ENCODE measurements around the gene GABRR1. TPM values are rescaled to one million over a fixed set of nuclear protein-coding genes. Genes with fewer than 3 reads are reported as not detected.

Gene GABRR1
- total RNA-seq, 1 experiment from 2014 or later, result 0.33 TPM

DNA sequence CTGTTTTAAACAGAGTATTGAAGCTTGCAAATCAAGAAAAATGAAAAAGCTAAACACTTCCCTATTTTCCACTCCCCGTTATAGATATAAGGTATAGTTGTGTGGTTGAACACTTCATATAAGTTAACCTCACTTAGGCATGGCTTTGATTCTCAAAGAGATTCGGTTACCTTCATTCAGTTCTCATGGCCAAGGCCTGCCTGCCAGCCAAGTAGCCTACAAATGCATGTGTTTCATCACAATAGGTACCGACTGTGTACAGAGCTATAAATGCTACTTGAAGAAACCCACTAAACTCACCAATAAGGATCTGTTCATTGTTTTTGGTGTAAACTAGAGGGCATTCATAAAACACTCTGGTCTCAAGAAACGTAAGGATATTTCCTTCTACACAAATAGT is 43.5 kb downstream of the GABRR1 start:
- DNase-seq, result no peak
- Histone ChIP-seq H2BK5ac (ENCODE audit: insufficient read length, low read length) (no peak overlapping the region), H4K20me1 (ENCODE audit: control insufficient read depth, insufficient read depth, insufficient read length) (no peaks in the 10 kb centered on the region), H2BK15ac (ENCODE audit: low read depth, low read length) (no peak overlapping the region), H2BK12ac (ENCODE audit: insufficient read length, low read depth, low read length) (no peak overlapping the region), H2AK5ac (ENCODE audit: insufficient read length, low read length) (no peak overlapping the region), H3K79me1 (ENCODE audit: insufficient read depth, low read depth, low read length, poor library complexity, severe bottlenecking) (no peaks in the 10 kb centered on the region), H4K5ac (ENCODE audit: insufficient read length, low read depth, low read length) (no peak overlapping the region), H3K9me3 (ENCODE audit: control insufficient read depth, low read depth, low read length) (no peaks in the 10 kb centered on the region), H3K14ac (ENCODE audit: insufficient read depth, low read length) (no peak overlapping the region), H3K4me1 (ENCODE audit: insufficient read depth, low read length) (no peaks in the 10 kb centered on the region), H2BK20ac (ENCODE audit: low read depth, low read length, poor library complexity, severe bottlenecking) (no peak overlapping the region), H3K4ac (ENCODE audit: low read depth, low read length) (no peak overlapping the region), H2AFZ (ENCODE audit: low read length) (no peak overlapping the region), H3K27ac (ENCODE audit: insufficient read length, low read depth, low read length) (no peak overlapping the region), H3K56ac (ENCODE audit: insufficient read length, low read depth, low read length) (no peak overlapping the region), H3K27me3 (ENCODE audit: insufficient read depth, low read length) (no peaks in the 10 kb centered on the region), H3K18ac (ENCODE audit: insufficient read length, low read depth, low read length) (no peak overlapping the region), H3K79me2 (ENCODE audit: insufficient read depth, low read length) (no peaks in the 10 kb centered on the region), H3K9ac (ENCODE audit: extremely low read depth, insufficient read length, low read length) (no peak overlapping the region), H3K23me2 (ENCODE audit: insufficient read length, low read depth, low read length, poor library complexity, severe bottlenecking) (no peaks in the 10 kb centered on the region), H3T11ph (ENCODE audit: low read length) (no peak overlapping the region), H2BK120ac (ENCODE audit: low read depth, low read length, poor library complexity, severe bottlenecking) (no peak overlapping the region), H3K4me2 (ENCODE audit: insufficient read depth, insufficient read length, low read length) (no peak overlapping the region), H4K8ac (replicated peaks; ENCODE audit: insufficient read length, low read depth, low read length) (no peak overlapping the region), H3K23ac (ENCODE audit: insufficient read length, low read depth, low read length) (no peak overlapping the region), H4K91ac (ENCODE audit: insufficient read length, low read depth, low read length) (no peak overlapping the region)
- TF ChIP-seq, protein P1, sequence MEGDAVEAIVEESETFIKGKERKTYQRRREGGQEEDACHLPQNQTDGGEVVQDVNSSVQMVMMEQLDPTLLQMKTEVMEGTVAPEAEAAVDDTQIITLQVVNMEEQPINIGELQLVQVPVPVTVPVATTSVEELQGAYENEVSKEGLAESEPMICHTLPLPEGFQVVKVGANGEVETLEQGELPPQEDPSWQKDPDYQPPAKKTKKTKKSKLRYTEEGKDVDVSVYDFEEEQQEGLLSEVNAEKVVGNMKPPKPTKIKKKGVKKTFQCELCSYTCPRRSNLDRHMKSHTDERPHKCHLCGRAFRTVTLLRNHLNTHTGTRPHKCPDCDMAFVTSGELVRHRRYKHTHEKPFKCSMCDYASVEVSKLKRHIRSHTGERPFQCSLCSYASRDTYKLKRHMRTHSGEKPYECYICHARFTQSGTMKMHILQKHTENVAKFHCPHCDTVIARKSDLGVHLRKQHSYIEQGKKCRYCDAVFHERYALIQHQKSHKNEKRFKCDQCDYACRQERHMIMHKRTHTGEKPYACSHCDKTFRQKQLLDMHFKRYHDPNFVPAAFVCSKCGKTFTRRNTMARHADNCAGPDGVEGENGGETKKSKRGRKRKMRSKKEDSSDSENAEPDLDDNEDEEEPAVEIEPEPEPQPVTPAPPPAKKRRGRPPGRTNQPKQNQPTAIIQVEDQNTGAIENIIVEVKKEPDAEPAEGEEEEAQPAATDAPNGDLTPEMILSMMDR (conservative IDR thresholded peaks at IDR 0.05), result no peak
- no peaks in the 10 kb centered on the region; the same call in 1 of the 2 replicates for H3K27me3 Mint-ChIP-seq (ENCODE audit: low read depth)
- H3K27ac Mint-ChIP-seq, result no peak overlapping the region
- no peaks in the 10 kb centered on the region for H3K4me1 Mint-ChIP-seq
- H3K4me3 Mint-ChIP-seq, result no peak overlapping the region
- H3K9me3 Mint-ChIP-seq, result no peaks in the 10 kb centered on the region
- WGBS (ENCODE audit: extremely low coverage, insufficient read length, low lambda C conversion rate), result no CpG with 5 or more reads among the region's 4 CpGs
- no peaks in the 10 kb centered on the region for H3K36me3 Mint-ChIP-seq (ENCODE audit: insufficient read depth in 1 of 3, low read depth in 3 of 3)
